A673 (cell line): ENCODE results near the gene KCNN1. TPM values are rescaled to one million over a fixed set of nuclear protein-coding genes. Genes with fewer than 3 reads are reported as not detected.
"Not testable (repeated sequence)": the region's sequence is repeated elsewhere in the genome, so short reads cannot be mapped to it uniquely, and the experiment has no call there.

Experiments used
- BruUV-seq: library from RNA; stranded (reverse); fragments of 400-500 nt; replicated peaks from 2 replicates; lab custom pipeline; 2021; lab: Mats Ljungman, UMichigan
- CTCF ChIA-PET: fragments of 300-600 bp; sonication (Branson Sonifier 250); formaldehyde crosslinking; loops from one replicate; lab custom pipeline; 2022; ENCODE audit warnings: antibody characterized with exemption; lab: Charles Lee
- POLR2A ChIA-PET: fragments of 300-600 bp; sonication (Branson Sonifier 250); formaldehyde crosslinking; loops from one replicate; lab custom pipeline; 2022; ENCODE audit warnings: antibody characterized with exemption; ENCODE audit not compliant: low non-redundant PET; lab: Charles Lee
- DNase-seq: peaks from one replicate; pipeline ENCODE4 v3.0.0-alpha.2; 2015; ENCODE audit warnings: low spot score
- H3K27ac ChIP-seq: fragments of 200-600 bp; sonication (generic); 2 replicates; pipeline ENCODE4 v1.5.1; 2016; ENCODE audit warnings: mixed run types, low read depth, mild to moderate bottlenecking, mixed read lengths, antibody characterized with exemption, low read length; ENCODE audit not compliant: poor library complexity, severe bottlenecking
- H3K27me3 ChIP-seq: fragments of 200-600 bp; sonication (generic); replicated peaks from 2 replicates; pipeline ENCODE4 v1.6.1; 2017; ENCODE audit warnings: mixed run types, low read depth, mild to moderate bottlenecking, mixed read lengths, antibody characterized with exemption, low read length; ENCODE audit not compliant: insufficient read depth, poor library complexity
- H3K36me3 ChIP-seq: fragments of 200-600 bp; sonication (generic); 2 replicates; pipeline ENCODE4 v1.6.1; 2016; ENCODE audit warnings: mixed run types, mild to moderate bottlenecking, mixed read lengths, antibody characterized with exemption, low read length; ENCODE audit not compliant: insufficient read depth, poor library complexity, severe bottlenecking
- H3K4me1 ChIP-seq: fragments of 200-600 bp; sonication (generic); 2 replicates; pipeline ENCODE4 v1.6.1; 2017; ENCODE audit warnings: mixed run types, mild to moderate bottlenecking, mixed read lengths, antibody characterized with exemption, low read length; ENCODE audit not compliant: insufficient read depth, poor library complexity, severe bottlenecking
- H3K4me3 ChIP-seq: fragments of 200-600 bp; sonication (generic); 2 replicates; pipeline ENCODE4 v1.5.1; 2016; ENCODE audit warnings: low read depth, mixed run types, mild to moderate bottlenecking, mixed read lengths, low read length; ENCODE audit not compliant: poor library complexity, severe bottlenecking
- H3K9me3 ChIP-seq: fragments of 200-600 bp; sonication (generic); 2 replicates; pipeline ENCODE4 v1.6.1; 2016; ENCODE audit warnings: mixed run types, low read depth, mild to moderate bottlenecking, mixed read lengths, antibody characterized with exemption, low read length; ENCODE audit not compliant: poor library complexity, severe bottlenecking
- CTCF ChIP-seq: fragments of 300-800, 200-600 bp; sonication (generic); conservative IDR thresholded peaks from 2 replicates; pipeline ENCODE4 v1.5.1; 2017; ENCODE audit warnings: low read depth, mild to moderate bottlenecking, antibody characterized with exemption, low read length, moderate library complexity, mixed read lengths
- EZH2 ChIP-seq: fragments of 200-600 bp; sonication (generic); IDR thresholded peaks from 2 replicates; pipeline ENCODE4 v1.6.1; 2017; ENCODE audit warnings: borderline replicate concordance, low read depth, mild to moderate bottlenecking, mixed read lengths, antibody characterized with exemption, low read length; ENCODE audit not compliant: poor library complexity, severe bottlenecking
- intact Hi-C: fragments of 100-400 bp; cut with micrococcal nuclease; formaldehyde crosslinking; loops from one replicate; pipeline ENCODE4 v1.10.0; 2022; ENCODE audit not compliant: unreplicated experiment
- total RNA-seq: library from RNA; stranded (reverse); gene quantifications from 2 replicates; pipeline ENCODE4 v1.2.3, GENCODE V29; 2021

Gene KCNN1
- total RNA-seq, 1 experiment from 2014 or later: 81.2 TPM

- DNase-seq: no peak
Observed at GRCh38 chr19:17981611-17982010, 14.7 kb downstream of the KCNN1 start.

GRCh38 chr19:17982430-17982829 lies 15.5 kb downstream of the KCNN1 start:
- no peak overlapping the region for H3K4me3 ChIP-seq
- BruUV-seq: no TSS peak
- H3K27me3 ChIP-seq: no peaks in the 10 kb centered on the region
- ChIA-PET CTCF (no interaction called here), POLR2A (no interaction called here)
- DNase-seq: no peak
- peaks cover 1% of the 10 kb centered on the region for H3K4me1 ChIP-seq
- no peak for TF ChIP-seq CTCF
- no peak for TF ChIP-seq EZH2
- intact Hi-C loops: no loop called here
- no peaks in the 10 kb centered on the region for H3K9me3 ChIP-seq
- H3K36me3 ChIP-seq: peaks cover 53% of the 10 kb centered on the region
- no peak overlapping the region for H3K27ac ChIP-seq

More at GRCh38 chr19:17981611-17982010, 14.7 kb downstream of the KCNN1 start:
- Histone ChIP-seq H3K4me1 (peaks cover 8% of the 10 kb centered on the region), H3K4me3 (no peak overlapping the region), H3K27me3 (no peaks in the 10 kb centered on the region), H3K9me3 (no peaks in the 10 kb centered on the region), H3K36me3 (peaks cover 56% of the 10 kb centered on the region), H3K27ac (no peak overlapping the region)
- TF ChIP-seq CTCF (no peak), EZH2 (no peak)
- ChIA-PET POLR2A (no interaction called here), CTCF (no interaction called here)
- intact Hi-C loops: no loop called here
- BruUV-seq: no TSS peak

GRCh38 chr19:17985037-17985818 lies 18.3 kb downstream of the KCNN1 start:
- TF ChIP-seq EZH2 (no peak), CTCF (no peak)
- ChIA-PET POLR2A (no interaction called here), CTCF (no interaction called here)
- no TSS peak for BruUV-seq
- Histone ChIP-seq H3K4me3 (no peak overlapping the region), H3K27me3 (no peaks in the 10 kb centered on the region), H3K27ac (no peak overlapping the region), H3K9me3 (no peaks in the 10 kb centered on the region), H3K36me3 (peaks cover 64% of the 10 kb centered on the region), H3K4me1 (no peaks in the 10 kb centered on the region)
- DNase-seq: no peak
- intact Hi-C loops: no loop called here

- H3K9me3 ChIP-seq, BruUV-seq, H3K4me1 ChIP-seq, intact Hi-C loops, H3K4me3 ChIP-seq, H3K27ac ChIP-seq, CTCF ChIA-PET, H3K27me3 ChIP-seq, POLR2A ChIA-PET, DNase-seq: not testable (repeated sequence)
- peaks cover 57% of the 10 kb centered on the region for H3K36me3 ChIP-seq
Observed at GRCh38 chr19:17986569-17986968, 19.7 kb downstream of the KCNN1 start.
